ENCODE data around the gene GAPDHS.

GAPDHS gene

GRCh38 chr19:35558400-35559280 is 25.4 kb downstream of the GAPDHS start:
- DNase-seq, result no peak

DNA sequence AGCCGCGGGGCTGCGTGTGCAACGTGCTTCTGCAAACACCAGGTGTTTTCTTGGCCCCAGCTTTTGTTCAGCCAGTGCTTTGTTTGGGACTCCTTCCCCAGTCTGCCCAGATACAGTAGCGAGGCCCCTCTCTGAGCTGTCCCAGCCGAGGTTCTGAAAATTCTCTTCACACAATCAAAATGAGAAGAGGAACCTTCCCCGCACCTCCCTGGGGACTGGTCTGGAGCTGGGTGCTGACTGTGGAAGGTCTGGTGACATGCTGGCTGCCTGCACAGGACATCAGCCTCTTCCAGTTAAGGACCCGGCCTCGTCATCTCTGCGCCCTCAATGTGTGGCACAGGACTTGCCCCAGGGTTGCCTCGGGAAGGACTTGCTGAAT is 26.0 kb downstream of the GAPDHS start:
- DNase-seq, result no peak

GRCh38 chr19:35559781-35560180 is 26.5 kb downstream of the GAPDHS start:
- DNase-seq, result no peak

GRCh38 chr19:35560271-35560670 is 27.0 kb downstream of the GAPDHS start:
- no peak for DNase-seq

DNA sequence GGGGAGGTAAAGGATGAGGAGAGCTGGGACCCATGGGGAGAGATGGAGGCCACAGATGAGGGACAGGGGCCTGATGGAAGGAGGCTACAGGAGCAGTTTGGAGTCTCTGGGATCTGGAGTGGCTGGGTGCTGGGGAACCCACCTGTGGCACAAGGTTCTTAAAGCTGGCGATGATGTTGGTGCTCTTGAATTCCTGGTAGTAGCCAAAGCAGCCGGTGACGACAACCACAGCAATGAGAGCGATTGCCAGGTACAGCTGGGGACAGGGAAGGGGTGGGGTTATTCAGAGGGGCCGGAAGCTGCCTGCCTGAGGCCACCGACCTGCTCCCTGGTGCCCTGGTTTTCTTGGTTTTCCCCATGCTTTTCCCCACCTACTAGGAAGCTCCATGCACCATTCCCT is 27.4 kb downstream of the GAPDHS start:
- no peak for DNase-seq

DNA sequence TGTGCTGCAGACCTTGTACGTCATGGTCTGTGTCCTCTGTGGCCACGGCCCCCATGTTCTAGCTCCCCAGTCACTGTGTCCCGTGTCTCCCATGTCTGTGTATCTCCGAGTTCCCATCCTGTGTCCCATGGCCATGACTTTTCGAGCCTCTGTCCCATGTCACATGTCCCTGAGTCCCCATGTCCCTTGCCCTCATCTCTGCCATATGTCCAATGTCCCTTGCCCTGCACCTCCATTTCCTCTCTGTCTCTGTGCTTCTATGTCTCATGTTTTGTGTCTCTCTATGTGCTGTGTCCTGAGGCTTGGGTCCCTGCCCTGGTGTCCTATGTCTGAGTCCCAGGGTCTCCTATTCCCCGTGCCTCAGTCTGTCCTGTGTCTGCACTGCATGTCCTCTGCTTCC is 28.2 kb downstream of the GAPDHS start:
- DNase-seq, result no peak

DNA sequence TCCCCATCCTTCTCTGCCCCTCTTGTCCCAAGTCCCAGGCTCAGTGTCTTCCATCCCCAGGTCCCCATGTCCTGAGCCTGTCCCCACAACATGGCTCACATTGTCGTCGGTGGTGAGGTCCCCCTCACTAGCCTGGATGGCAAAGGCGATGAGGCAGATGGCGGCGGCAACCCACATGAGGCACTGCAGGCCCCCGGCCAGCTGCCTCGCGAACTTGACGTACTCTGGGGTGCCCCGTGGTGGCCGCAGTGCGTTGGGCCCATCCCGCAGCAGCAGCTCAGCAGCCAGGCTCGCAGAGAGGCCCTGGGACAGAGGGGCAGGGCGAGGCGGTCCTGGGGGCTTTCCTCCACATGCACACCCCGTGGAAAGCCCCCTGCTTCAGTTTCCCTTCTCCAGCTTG is 29.1 kb downstream of the GAPDHS start:
- DNase-seq, result no peak

DNA sequence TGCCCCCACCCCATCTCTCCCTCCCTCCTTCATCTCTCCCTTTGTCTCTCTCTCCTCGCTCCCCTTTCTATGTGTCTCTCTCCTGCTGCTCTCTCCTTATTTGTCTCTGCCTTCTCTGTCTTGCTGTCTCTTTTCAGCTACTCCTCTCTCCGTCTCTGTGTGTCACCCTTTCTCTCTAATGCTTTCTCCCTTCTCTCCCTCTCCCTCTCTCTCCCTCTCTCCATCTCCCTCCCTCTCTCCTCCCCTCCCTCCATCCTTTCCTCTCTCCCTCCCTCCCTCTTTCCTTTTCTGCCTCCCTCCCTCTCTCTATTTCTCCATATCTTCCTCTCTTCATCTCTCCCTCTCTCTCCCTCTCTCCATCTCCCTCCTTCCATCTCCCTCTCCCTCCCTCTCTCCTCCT is 29.5 kb downstream of the GAPDHS start:
- no peak for DNase-seq

DNA sequence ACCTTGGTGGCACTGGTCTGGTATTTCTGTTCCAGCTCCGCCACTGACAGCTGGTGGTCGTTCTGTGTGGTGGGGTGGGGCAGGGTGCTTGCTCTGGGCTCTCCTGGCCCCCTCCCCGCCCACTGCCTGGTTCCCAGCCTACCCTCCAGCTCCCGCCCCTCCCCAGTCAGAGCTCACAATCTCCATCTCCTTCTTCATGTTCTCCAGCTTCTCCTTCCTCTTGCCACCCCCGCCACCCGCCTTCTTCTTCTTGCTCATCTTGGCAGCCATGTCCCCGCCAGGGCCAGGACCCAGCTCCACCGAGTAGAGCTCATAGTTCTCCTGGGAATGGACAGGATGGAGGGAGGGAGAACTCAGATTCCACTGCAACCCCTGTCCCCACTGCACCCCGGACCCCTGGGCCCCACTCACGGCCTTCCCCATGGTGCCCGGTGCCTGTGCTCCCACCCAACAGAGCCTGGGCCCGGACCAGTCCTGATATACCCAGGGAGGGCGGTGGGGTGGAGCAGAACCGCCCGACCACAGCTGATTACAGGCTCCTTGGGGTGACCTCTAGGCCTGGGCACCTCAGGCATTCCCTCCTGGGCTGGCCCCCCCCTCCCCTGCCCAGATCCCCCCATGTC is 30.1 kb downstream of the GAPDHS start, which contains the start of gene ATP4A:
ATP4A (minus strand) TSS at position 452 of the 623 bp plus-strand sequence; CDS start at position 423, 29 bp downstream.
- DNase-seq, result no peak

- DNase-seq, result no peak
These were observed 32.0 kb downstream of the GAPDHS start for GRCh38 chr19:35565016-35565856.

DNA sequence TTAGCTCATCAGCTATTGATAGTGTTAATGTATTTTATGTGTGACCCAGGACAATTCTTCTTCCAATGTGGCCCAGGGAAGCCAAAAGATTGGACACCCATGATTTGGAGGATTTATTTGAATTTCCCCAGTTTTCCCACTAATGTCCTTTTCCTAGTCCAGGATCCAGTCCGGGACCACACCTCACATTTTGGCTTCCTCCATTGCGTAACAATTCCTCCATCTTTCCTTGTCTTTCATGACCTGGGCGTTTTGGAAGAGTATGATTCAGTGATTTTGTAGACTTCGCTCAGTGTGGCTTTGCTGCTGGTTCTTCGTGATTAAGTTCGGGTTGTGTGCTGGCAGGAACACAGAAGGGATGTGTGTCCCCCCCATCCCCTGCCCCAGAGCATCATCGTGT is 33.5 kb downstream of the GAPDHS start:
- no peak for DNase-seq

- DNase-seq, result no peak
These were observed 36.1 kb downstream of the GAPDHS start for GRCh38 chr19:35569281-35569781.

GRCh38 chr19:35571406-35571965 is 38.2 kb downstream of the GAPDHS start:
- DNase-seq, result no peak

DNA sequence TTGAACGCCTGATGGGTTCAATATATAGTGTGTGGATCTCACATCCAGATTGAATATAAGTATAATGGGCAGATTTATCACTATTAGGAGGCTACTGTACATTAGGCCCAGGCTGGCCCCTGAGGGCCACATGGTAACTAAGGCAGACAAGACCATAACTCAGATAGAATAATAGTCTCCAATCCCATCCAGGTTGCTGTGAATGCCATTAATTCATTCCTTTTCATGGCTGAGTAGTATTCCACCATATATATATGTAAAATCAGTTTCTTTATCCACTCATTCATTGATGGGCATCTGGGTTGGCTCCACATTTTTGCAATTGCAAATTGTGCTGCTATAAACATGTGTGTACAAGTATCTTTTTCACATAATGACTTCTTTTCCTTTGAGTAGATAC is 44.7 kb downstream of the GAPDHS start:
- no peak for DNase-seq

- DNase-seq, result no peak
These were observed 45.5 kb downstream of the GAPDHS start for GRCh38 chr19:35578707-35579106.

GRCh38 chr19:35582760-35583159 is 49.5 kb downstream of the GAPDHS start:
- no peak for DNase-seq

- no peak for DNase-seq
These were observed 52.6 kb downstream of the GAPDHS start, which contains the start of gene PMIS2 for GRCh38 chr19:35585848-35586247. Gene PMIS2 (plus strand): TSS chr19:35586173. CDS start chr19:35586260, 87 bp downstream.

- no peak for DNase-seq
These were observed 54.1 kb downstream of the GAPDHS start for GRCh38 chr19:35587321-35587720.

DNA sequence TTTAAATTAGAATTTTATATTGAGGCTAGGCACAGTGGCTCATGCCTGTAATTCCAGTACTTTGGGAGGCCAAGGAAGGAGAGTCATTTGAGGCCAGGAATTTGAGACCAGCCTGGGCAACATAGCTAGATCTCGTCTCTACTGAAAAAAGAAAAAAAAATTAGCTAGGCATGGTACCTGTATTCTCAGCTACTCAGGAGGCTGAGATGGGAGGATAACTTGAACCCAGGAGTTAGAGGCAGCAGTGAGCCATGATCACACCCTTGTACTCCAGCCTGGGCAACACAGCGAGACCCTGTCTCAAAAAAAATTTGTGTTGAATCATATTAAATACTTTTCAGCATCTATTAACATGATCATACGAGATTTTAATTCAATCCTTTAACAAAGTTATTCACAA is 57.6 kb downstream of the GAPDHS start:
- no peak for DNase-seq

GRCh38 chr19:35592226-35592625 is 59.0 kb downstream of the GAPDHS start:
- no peak for DNase-seq
